ENCODE results near the gene OR52E8.

Gene OR52E8

DNA sequence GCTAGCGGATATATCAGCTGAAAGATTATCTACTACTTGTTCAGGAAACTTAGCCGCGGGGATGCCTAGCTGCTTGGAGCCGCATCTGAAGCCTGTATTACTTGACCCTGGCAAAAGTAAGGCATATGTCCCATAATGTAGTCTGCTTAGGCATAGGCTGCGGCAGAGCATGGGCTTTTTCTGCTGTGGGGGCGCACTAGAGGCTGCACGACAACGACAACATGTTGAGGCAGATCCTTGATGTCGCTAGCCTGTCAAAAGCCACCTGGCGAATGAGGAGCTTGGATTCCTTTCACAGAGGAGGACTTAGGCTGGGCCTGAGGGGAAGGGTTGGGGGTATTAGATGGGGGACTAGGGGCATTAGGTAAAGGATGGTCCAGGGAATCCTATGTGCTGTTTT lies 49.9 kb downstream of the OR52E8 start:
- no peak for DNase-seq

Data from T-helper 9 cell (primary cell).